HepG2 (cell line): ENCODE data around the gene ZNF792. TPM values are rescaled to one million over a fixed set of nuclear protein-coding genes. Genes with fewer than 3 reads are reported as not detected.
A peak's percentile ranks its signal among the peaks of the same experiment; 100 is the strongest.

Source experiments
- AGO1 ChIP-seq: fragments of 200-400 bp; formaldehyde crosslinking; IDR thresholded peaks from 2 replicates; pipeline ENCODE4 v1.6.1; 2017; ENCODE audit warnings: mild to moderate bottlenecking, low read depth, low read length, moderate library complexity; ENCODE audit not compliant: poor library complexity, severe bottlenecking
- NCOA1 ChIP-seq: sonication (generic); formaldehyde crosslinking; IDR thresholded peaks from 2 replicates; pipeline ENCODE4 v1.9.0; 2021; ENCODE audit warnings: missing genetic modification reagents
- SOX13 ChIP-seq, 3 experiments: fragments of 450-650 bp in 1 of 3; sonication (generic) in 1 of 3; formaldehyde crosslinking in 1 of 3; IDR thresholded peaks in 2 of 3; conservative IDR thresholded peaks in 1 of 3; 2 replicates each; pipeline versions ENCODE4 v1.5.0 to v1.6.1; 2016 to 2020; ENCODE audit warnings: antibody characterized with exemption in 1 of 3, mild to moderate bottlenecking in 1 of 3, missing compliant biosample characterization in 1 of 3, missing genetic modification reagents in 1 of 3, moderate library complexity in 1 of 3
- TBX2 ChIP-seq: sonication (generic); formaldehyde crosslinking; IDR thresholded peaks from 2 replicates; pipeline ENCODE4 v1.5.0; 2020; ENCODE audit warnings: missing genetic modification reagents, mild to moderate bottlenecking, borderline replicate concordance
- XBP1 ChIP-seq: sonication (generic); formaldehyde crosslinking; IDR thresholded peaks from 2 replicates; pipeline ENCODE4 v1.5.0; 2020; ENCODE audit warnings: missing genetic modification reagents
- ZC3H13 ChIP-seq: sonication (generic); formaldehyde crosslinking; IDR thresholded peaks from 2 replicates; pipeline ENCODE4 v1.8.1; 2023; ENCODE audit warnings: mild to moderate bottlenecking, missing genetic modification reagents, moderate library complexity
- ZNF615 ChIP-seq: sonication (generic); formaldehyde crosslinking; IDR thresholded peaks from 2 replicates; pipeline ENCODE4 v1.5.0; 2020; ENCODE audit warnings: mild to moderate bottlenecking, missing genetic modification reagents, borderline replicate concordance
- ZNF691 ChIP-seq: sonication (generic); formaldehyde crosslinking; IDR thresholded peaks from 2 replicates; pipeline ENCODE4 v1.4.0; 2020; ENCODE audit warnings: missing genetic modification reagents, low read depth, mild to moderate bottlenecking, borderline replicate concordance
- ZNF720 ChIP-seq: sonication (generic); formaldehyde crosslinking; IDR thresholded peaks from 2 replicates; pipeline ENCODE4 v1.4.0; 2020; ENCODE audit warnings: missing genetic modification reagents
- ZSCAN12 ChIP-seq: sonication (generic); formaldehyde crosslinking; IDR thresholded peaks from 2 replicates; pipeline ENCODE4 v1.9.0; 2021; ENCODE audit warnings: mild to moderate bottlenecking, missing genetic modification reagents
- polyA plus RNA-seq, 8 experiments: library from polyadenylated mRNA; depleted of rRNA in 3 of 8; stranded (reverse) in 7 of 8; unstranded in 1 of 8; fragments of >200 nt; fragmentation: Illumina TruSeq in 4 of 8; extraction: Trizol in 4 of 8; gene quantifications; 2 replicates each; pipeline versions ENCODE4 v1.2.1 to v1.2.3, GENCODE V29; 2011 to 2016; ENCODE audit warnings: low read depth in 4 of 8, missing spikeins in 1 of 8, mixed read lengths in 1 of 8; ENCODE audit not compliant: insufficient read depth in 1 of 8
- total RNA-seq, 5 experiments: library from RNA; depleted of rRNA; stranded (reverse); fragments of >200 nt; fragmentation: Illumina TruSeq; extraction: Trizol; gene quantifications; 2 replicates each; pipeline ENCODE4 v1.2.3, GENCODE V29; 2016; ENCODE audit warnings: low read depth in 1 of 5
- TF ChIP-seq, protein P1 (sequence below): sonication (generic); formaldehyde crosslinking; IDR thresholded peaks from 2 replicates; pipeline ENCODE4 v1.5.0; 2020; ENCODE audit warnings: mild to moderate bottlenecking, missing genetic modification reagents, borderline replicate concordance
- TF ChIP-seq, protein P2 (sequence below): sonication (generic); formaldehyde crosslinking; IDR thresholded peaks from 2 replicates; pipeline ENCODE4 v1.4.0; 2020; ENCODE audit warnings: mild to moderate bottlenecking, missing genetic modification reagents, borderline replicate concordance
- TF ChIP-seq, protein P3 (sequence below): sonication (generic); formaldehyde crosslinking; IDR thresholded peaks from 2 replicates; pipeline ENCODE4 v1.4.0; 2020; ENCODE audit warnings: missing genetic modification reagents

ZNF792 gene
- total and polyA plus RNA-seq, 2 of the 13 experiments (the other 11 are each of a cell fraction or from before 2014, with no cell fraction given), result 5.5 to 11.5 TPM

GRCh38 chr19:34961775-34962686 lies 2.0 kb downstream of the ZNF792 start (continued):
- TF ChIP-seq ZNF720 (CRISPR knock-in tag), result no peak
- peak; percentile 83 for TF ChIP-seq SOX13 (IDR thresholded peaks at IDR 0.05)
- TF ChIP-seq SOX13 (CRISPR knock-in tag; conservative IDR thresholded peaks at IDR 0.05 in 1 of 2, IDR thresholded peaks at IDR 0.05 in 1 of 2), result peak in 1 of 2 experiments; percentile 89; a peak in 2 of 4 replicates
- no peak for TF ChIP-seq ZC3H13 (CRISPR knock-in tag)
- TF ChIP-seq, protein P1, sequence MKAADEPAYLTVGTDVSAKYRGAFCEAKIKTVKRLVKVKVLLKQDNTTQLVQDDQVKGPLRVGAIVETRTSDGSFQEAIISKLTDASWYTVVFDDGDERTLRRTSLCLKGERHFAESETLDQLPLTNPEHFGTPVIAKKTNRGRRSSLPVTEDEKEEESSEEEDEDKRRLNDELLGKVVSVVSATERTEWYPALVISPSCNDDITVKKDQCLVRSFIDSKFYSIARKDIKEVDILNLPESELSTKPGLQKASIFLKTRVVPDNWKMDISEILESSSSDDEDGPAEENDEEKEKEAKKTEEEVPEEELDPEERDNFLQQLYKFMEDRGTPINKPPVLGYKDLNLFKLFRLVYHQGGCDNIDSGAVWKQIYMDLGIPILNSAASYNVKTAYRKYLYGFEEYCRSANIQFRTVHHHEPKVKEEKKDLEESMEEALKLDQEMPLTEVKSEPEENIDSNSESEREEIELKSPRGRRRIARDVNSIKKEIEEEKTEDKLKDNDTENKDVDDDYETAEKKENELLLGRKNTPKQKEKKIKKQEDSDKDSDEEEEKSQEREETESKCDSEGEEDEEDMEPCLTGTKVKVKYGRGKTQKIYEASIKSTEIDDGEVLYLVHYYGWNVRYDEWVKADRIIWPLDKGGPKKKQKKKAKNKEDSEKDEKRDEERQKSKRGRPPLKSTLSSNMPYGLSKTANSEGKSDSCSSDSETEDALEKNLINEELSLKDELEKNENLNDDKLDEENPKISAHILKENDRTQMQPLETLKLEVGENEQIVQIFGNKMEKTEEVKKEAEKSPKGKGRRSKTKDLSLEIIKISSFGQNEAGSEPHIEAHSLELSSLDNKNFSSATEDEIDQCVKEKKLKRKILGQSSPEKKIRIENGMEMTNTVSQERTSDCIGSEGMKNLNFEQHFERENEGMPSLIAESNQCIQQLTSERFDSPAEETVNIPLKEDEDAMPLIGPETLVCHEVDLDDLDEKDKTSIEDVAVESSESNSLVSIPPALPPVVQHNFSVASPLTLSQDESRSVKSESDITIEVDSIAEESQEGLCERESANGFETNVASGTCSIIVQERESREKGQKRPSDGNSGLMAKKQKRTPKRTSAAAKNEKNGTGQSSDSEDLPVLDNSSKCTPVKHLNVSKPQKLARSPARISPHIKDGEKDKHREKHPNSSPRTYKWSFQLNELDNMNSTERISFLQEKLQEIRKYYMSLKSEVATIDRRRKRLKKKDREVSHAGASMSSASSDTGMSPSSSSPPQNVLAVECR, result peak; percentile 64; the same call in 1 of the 2 replicates
- no peak for TF ChIP-seq NCOA1
- TF ChIP-seq, protein P2, sequence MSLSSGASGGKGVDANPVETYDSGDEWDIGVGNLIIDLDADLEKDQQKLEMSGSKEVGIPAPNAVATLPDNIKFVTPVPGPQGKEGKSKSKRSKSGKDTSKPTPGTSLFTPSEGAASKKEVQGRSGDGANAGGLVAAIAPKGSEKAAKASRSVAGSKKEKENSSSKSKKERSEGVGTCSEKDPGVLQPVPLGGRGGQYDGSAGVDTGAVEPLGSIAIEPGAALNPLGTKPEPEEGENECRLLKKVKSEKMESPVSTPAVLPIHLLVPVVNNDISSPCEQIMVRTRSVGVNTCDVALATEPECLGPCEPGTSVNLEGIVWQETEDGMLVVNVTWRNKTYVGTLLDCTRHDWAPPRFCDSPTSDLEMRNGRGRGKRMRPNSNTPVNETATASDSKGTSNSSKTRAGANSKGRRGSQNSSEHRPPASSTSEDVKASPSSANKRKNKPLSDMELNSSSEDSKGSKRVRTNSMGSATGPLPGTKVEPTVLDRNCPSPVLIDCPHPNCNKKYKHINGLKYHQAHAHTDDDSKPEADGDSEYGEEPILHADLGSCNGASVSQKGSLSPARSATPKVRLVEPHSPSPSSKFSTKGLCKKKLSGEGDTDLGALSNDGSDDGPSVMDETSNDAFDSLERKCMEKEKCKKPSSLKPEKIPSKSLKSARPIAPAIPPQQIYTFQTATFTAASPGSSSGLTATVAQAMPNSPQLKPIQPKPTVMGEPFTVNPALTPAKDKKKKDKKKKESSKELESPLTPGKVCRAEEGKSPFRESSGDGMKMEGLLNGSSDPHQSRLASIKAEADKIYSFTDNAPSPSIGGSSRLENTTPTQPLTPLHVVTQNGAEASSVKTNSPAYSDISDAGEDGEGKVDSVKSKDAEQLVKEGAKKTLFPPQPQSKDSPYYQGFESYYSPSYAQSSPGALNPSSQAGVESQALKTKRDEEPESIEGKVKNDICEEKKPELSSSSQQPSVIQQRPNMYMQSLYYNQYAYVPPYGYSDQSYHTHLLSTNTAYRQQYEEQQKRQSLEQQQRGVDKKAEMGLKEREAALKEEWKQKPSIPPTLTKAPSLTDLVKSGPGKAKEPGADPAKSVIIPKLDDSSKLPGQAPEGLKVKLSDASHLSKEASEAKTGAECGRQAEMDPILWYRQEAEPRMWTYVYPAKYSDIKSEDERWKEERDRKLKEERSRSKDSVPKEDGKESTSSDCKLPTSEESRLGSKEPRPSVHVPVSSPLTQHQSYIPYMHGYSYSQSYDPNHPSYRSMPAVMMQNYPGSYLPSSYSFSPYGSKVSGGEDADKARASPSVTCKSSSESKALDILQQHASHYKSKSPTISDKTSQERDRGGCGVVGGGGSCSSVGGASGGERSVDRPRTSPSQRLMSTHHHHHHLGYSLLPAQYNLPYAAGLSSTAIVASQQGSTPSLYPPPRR (CRISPR knock-in tag), result peak; percentile 69
- peak; percentile 61 for TF ChIP-seq TBX2 (CRISPR knock-in tag)
- TF ChIP-seq AGO1, result no peak
- TF ChIP-seq, protein P3, sequence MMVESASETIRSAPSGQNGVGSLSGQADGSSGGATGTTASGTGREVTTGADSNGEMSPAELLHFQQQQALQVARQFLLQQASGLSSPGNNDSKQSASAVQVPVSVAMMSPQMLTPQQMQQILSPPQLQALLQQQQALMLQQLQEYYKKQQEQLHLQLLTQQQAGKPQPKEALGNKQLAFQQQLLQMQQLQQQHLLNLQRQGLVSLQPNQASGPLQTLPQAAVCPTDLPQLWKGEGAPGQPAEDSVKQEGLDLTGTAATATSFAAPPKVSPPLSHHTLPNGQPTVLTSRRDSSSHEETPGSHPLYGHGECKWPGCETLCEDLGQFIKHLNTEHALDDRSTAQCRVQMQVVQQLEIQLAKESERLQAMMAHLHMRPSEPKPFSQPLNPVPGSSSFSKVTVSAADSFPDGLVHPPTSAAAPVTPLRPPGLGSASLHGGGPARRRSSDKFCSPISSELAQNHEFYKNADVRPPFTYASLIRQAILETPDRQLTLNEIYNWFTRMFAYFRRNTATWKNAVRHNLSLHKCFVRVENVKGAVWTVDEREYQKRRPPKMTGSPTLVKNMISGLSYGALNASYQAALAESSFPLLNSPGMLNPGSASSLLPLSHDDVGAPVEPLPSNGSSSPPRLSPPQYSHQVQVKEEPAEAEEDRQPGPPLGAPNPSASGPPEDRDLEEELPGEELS (CRISPR knock-in tag), result peak; percentile 95
- TF ChIP-seq ZNF691 (CRISPR knock-in tag), result 0 out of 2 replicates have a peak, but pooled peaks have one; percentile 34
- TF ChIP-seq ZNF615 (CRISPR knock-in tag), result no peak
- TF ChIP-seq XBP1, result no peak
- peak; percentile 59; the same call in 1 of the 2 replicates for TF ChIP-seq ZSCAN12
